HG03135 (cell line): Measurements from ENCODE around the gene PHF2.
"Not testable (repeated sequence)": the region's sequence is repeated elsewhere in the genome, so short reads cannot be mapped to it uniquely, and the experiment has no call there.

Experiments used
- ATAC-seq: cut with Tn5 transposase; IDR thresholded peaks from one replicate; pipeline ENCODE4 v1.9.1; 2021; ENCODE audit warnings: mild to moderate bottlenecking, moderate library complexity; ENCODE audit not compliant: unreplicated experiment

The PHF2 gene

GRCh38 chr9:93662952-93663572, 86.7 kb downstream of the PHF2 start:
- no peak for ATAC-seq

- no peak for ATAC-seq
These were observed 87.6 kb downstream of the PHF2 start for GRCh38 chr9:93663877-93664548.

DNA sequence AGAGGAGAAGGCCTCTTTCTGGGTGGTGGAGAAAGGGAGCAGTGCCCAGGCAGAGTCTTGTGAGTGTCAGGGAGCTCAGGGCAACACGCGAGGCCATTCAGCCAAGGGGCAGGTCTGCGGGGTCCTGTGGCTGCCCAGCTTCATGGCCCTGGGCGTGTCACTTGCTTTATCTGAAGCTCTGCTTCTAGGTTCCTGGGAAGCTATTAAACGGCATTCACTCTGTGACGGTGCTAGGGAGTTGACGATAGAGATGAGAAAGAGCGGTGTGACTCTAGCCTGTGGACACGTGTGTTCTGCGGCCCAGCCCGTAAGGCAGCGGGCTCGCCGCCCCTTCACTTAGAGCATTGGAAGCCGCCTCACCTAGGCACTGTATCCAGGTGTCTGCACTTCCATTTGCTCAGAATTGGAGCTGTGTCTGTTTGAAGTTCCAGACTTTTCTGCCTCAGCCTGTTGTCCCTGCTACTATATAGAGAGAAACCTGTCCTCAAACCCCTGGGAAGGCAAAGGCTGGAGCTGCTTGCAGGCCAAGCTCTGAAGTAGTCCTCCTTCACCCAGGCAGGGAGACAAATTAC, 88.3 kb downstream of the PHF2 start:
- no peak for ATAC-seq

DNA sequence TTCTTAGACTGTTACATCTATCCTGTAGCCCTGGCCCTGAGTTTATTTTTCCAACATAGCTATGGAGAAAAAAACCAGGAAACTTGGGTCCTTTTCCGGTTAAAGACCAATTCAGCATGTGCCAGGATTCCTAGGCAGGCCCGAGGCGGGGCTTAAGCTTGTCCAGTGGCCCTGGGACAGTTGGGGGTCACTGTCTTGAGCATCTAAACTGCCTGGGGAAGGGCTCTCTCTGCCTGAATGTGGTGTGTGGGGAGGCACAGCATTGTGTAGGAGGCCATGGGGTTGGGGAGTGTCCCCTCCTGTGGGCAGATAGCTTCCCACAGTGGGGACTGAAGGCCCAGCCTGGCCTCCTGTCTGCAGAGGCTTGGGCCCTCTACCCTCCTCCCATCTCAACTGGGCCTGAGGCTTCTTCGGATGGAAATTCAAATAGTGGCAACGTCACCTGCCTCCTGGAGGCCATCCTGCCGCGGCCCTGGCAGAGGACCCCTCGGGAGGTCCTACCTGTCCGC, 88.8 kb downstream of the PHF2 start:
- no peak for ATAC-seq

GRCh38 chr9:93665637-93666438, 89.5 kb downstream of the PHF2 start:
- ATAC-seq = no peak

DNA sequence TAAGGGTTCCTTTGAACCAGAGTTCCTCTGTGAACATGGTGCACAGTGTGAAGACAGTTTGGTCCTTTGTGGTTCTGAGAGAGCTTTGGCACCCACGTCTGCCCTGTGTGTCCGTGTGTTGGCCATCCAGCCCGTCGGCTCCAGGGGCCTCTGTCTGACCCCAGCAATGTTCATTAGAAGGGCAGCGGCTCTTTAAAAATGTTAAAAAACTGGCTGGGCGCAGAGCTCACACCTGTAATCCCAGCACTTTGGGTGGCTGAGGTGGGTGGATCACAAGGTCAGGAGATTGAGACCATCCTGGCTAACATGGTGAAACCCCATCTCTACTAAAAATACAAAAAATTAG, 90.0 kb downstream of the PHF2 start:
- ATAC-seq = not testable (repeated sequence)

GRCh38 chr9:93667006-93667405, 90.6 kb downstream of the PHF2 start:
- no peak for ATAC-seq

DNA sequence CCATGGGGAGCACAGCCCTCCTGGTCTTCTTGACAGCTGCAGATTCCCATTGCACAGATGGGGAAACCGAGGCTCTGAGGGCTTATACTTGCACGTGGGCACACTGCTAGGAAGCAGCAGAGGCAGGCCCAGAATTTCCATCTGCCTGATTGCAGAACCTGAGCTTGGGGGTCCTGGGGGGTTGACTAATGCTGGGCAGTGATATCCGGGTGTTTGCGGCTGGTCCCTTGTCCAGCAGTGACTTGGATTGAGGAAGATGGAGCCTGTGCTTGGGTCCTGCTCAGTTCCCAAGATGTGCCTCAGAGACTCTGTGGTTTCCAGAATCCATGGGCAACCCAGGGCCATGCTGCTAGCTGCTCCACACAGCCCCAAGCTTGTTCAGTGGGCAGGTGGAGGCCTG, 91.2 kb downstream of the PHF2 start:
- no peak for ATAC-seq

DNA sequence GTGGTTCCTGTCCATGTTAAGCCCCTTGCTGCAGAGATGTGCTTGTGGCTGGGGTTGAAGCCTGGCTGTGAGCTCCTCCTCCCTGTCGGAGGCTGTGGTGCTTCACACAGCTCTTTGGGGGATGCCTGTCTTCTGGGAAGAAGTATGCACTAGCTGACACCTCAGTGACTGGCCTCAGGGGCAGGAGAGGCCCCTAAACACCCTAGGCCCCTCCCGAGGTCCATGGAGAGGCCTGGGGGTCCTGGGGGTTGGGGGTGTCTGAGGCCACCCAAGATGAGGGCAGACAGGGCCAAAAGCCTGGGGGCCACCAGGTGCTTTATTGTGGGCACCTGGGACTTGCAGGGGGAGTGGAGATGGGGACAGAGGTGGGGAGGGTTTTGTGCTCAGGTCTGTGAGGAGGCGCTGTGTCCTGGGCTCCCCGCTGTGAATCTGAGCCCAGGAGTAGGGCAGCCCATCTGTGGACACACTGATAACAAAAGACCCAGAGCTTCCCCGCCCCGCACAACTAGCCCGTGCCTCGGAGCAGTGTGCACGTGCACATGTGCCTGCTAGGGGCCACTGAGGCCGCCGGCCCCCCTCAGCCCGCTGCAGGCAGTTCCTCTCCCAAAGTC, 92.0 kb downstream of the PHF2 start:
- ATAC-seq = no peak

GRCh38 chr9:93669116-93669957, 93.0 kb downstream of the PHF2 start:
- ATAC-seq = no peak

GRCh38 chr9:93669958-93670207, 93.5 kb downstream of the PHF2 start:
- no peak for ATAC-seq

- no peak for ATAC-seq
These were observed 94.0 kb downstream of the PHF2 start for GRCh38 chr9:93670208-93671019.

DNA sequence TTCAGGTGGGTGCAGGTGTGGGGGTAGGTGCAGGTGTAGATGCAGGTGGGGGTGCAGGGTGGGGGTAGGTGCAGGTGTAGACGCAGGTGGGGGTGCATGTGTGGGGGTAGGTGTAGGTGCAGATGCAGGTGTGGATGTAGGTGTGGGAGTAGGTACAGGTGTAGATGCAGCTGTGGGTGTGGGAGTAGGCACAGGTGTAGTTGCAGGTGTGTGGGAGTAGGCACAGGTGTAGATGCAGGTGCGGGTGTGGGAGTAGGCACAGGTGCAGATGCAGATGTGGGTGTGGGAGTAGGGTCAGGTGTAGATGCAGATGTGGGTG, 94.6 kb downstream of the PHF2 start:
- ATAC-seq = no peak

- not testable (repeated sequence) for ATAC-seq
These were observed 96.1 kb downstream of the PHF2 start for GRCh38 chr9:93672330-93673020.

DNA sequence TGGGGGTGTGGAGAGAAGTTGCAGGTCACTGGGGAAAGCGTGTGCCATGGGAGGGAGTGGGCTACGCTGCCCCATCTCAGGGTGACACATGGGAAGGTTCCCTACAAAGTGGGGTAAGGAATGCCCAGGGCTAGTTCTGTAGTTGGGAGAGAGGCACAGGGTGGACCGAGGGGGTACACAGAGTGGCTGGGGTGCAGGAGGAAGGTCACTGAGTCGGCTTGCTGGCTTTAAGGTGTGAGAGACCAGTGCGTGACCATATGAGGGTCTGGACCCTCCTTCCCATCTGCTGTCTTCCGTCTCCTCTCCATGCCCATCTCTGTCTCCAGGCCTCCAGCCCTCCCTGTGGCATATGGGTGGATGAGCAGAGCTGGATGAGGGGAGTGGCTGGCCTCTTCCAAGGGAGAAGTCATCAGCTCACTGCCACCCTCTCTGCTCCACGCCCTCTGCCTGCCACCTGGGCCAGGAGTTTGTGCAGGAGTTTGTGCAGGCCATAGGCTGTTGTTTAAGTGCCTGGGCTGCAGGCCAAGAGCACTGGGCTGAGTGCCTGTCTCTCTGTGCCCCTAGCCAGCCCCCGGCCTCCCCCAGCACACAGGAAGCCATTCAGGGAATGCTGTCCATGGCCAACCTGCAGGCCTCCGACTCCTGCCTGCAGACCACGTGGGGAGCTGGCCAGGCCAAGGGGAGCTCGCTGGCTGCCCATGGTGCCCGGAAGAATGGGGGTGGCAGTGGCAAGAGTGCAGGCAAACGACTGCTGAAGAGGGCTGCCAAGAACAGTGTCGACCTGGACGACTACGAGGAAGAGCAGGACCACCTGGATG, 96.8 kb downstream of the PHF2 start:
- ATAC-seq = no peak

- ATAC-seq = no peak
These were observed 97.5 kb downstream of the PHF2 start for GRCh38 chr9:93673839-93674334.

- ATAC-seq = no peak
These were observed 98.4 kb downstream of the PHF2 start for GRCh38 chr9:93674580-93675335.
